DND-41 (cell line): ENCODE measurements around the gene PDZRN3.

Experiments used
- CTCF ChIP-seq: IDR thresholded peaks from 2 replicates; pipeline ENCODE4 v1.5.1; 2012; ENCODE audit warnings: borderline replicate concordance, low read length, moderate library complexity, mild to moderate bottlenecking; ENCODE audit not compliant: poor library complexity, severe bottlenecking; ENCODE audit errors: extremely low read depth
- EZH2 ChIP-seq: IDR thresholded peaks from 3 replicates; pipeline ENCODE4 v1.6.1; 2012; ENCODE audit warnings: borderline replicate concordance, low read depth, mild to moderate bottlenecking, moderate library complexity, low read length, inconsistent platforms; ENCODE audit not compliant: severe bottlenecking

GRCh38 chr3:73475717-73476116 is 149.0 kb downstream of the PDZRN3 start:
- TF ChIP-seq CTCF (no peak), EZH2 (no peak)
